Non-pigmented ciliary epithelial cell (primary cell): ENCODE data around the gene DDIT4.
A peak's percentile ranks its signal among the peaks of the same experiment; 100 is the strongest.
"Not testable (repeated sequence)": the region's sequence is repeated elsewhere in the genome, so short reads cannot be mapped to it uniquely, and the experiment has no call there.

Experiments
- DNase-seq: peaks from one replicate; pipeline ENCODE4 v3.0.0-alpha.2; 2010; ENCODE audit warnings: low read depth

DDIT4 gene

DNA sequence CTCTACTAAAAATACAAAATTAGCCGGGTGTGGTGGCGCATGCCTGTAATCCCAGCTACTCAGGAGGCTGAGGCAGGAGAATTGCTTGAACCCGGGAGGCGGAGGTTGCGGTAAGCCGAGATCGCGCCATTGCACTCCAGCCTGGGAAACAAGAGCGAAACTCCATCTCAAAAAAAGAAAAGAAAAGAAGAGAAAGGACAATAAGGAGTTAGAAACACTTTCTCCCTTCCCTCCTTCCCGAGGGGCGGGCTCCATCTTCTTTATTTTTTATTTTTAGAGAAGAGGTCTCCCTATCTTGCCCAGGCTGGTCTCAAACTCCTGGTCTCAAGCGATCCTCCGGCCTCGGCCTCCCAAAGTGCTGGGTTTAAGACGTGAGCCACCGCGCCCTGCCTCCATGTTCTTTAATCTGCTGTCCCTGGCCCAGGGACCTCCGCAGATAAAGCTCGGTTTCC is 23.1 kb downstream of the DDIT4 start:
- not testable (repeated sequence) for DNase-seq

DNA sequence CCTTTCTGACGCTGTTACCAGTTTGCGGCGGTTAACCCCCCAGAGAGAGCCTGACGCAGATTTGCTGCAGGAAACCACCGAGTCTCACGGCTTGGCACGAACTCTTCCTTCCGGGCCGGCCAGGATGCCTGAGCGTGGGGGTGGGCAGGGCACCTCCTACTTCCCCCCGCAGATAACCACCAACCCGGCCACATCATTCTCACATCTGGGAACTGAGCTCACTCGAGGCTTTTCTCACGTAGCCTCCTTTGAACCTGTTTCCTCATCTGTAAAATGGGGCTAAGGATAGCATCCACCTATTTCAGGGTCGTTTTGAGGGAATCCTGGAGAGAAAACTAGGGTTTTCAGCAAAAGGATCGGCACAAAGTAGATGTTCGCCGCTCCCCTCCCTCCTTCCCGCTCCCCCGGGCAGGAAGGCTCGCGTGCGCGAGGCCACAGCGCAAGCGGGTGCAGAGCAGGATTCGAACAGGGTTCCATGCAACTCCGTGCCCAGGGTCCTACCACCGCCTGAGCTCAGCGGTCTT is 23.6 kb downstream of the DDIT4 start:
- DNase-seq = peak; percentile 87

DNA sequence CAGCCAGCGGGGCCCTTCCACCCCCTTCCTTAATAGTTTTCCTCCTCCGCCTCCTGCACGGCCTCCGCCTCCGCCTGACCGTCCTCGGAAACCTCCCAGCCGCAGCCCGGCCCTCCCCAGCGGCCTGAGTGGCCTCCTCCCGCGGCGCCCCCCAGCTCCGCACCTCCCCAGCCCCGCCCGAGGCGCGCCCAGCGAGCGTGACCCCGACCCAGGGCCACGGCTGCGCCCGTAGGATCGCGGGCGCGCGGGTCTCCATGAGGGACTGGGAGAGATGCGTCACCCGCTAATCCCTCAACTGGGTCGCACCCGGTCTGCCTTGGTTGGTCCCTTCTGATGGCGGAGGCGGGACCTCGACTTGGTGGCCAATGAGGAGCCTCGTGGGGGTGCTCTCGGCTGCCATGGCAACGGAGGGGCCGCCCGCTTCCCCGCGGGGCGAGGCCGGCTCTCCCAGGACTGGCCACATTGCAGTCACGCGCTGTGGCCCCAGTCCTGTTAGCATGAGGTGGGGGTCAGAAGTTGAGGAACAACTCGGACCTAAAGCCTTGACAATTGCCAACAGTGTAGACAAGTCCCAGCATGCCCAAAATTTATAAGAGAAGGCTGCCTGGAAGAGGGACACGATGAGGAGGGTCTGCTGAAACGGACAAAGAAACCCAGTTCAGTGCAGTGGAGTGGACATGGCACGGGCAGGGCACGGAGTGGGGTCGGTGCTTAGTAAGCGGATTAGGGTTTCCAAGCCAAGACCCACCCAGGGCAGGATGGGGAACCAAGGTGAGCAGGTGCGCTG is 24.3 kb downstream of the DDIT4 start:
- peak; percentile 96 for DNase-seq

DNA sequence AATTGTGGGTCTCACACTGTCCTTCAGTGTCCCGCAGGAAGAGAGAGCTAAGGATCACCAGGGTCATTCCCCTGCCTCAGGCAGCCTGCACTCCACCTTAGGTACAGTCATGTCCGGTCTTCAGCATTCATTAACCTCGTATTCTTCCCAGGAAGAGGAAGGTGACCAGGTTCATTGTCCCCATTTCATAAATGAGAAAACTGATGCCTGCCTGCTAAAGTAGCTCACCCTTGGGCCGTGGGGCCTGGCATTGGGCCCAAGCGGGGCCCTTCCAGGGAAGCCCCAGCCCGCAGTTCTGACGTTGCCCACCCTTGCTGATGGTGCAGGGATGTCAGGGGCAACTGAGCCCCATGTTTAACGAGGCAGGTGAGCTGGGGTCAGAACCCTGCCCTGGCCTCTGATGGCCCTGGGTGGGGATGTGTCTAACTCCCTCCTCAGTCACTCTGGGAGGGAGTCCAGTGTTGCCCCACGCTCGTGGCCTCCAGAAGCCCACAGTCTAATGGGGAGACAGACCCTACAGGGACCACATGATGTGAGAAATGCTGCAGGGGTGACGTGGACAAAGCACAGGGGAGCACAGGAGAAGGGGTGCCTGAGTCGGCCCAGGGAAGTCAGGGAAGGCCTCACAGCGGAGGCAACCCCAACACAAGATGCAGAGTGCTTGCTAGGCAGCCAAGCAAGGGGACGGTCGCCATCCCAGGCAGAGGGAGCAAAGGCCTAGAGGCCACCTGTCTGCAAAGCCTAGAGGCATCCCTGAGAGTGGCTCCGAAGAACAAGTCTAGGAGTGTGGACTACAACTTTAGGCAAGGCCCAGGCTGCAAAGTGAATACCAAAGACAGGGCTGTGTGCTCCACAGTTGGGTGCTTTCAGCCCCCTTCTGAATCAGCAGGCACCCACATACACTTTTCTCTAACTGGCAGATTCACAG is 25.1 kb downstream of the DDIT4 start:
- DNase-seq = no peak

DNA sequence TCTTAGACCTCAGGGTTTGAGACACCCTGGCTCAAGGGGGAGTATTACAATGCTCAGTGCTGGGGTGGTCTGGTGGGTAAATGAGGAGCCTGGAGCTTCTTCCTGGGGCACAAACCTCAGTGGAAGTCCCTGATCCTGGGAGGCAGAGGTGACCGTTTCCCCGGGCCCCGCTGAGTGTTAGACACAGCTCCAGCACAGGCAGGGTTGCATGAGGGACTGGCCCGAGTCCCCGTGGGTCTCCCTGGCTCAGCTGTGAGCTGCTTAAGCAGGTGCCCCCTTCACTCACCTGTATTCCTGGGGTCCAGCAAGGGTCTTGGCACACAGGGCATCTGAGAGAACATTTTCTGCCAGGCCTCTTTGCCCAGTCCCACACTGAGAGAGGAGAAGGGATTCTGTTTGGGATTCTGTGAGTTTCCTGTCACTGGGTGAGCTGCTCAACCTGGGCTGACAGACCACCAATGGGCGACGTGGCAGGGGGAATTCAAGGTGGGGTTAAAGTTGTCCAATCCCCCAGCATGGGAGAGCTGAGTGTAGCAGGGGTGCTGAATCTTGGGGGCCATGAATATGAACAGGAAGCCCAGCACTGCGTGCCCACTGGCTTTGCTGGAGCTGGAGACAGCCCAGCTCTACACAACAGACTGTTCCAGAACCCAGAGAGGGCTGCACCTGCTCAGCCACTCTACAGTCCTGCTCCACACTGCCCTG is 29.9 kb downstream of the DDIT4 start:
- no peak for DNase-seq

DNA sequence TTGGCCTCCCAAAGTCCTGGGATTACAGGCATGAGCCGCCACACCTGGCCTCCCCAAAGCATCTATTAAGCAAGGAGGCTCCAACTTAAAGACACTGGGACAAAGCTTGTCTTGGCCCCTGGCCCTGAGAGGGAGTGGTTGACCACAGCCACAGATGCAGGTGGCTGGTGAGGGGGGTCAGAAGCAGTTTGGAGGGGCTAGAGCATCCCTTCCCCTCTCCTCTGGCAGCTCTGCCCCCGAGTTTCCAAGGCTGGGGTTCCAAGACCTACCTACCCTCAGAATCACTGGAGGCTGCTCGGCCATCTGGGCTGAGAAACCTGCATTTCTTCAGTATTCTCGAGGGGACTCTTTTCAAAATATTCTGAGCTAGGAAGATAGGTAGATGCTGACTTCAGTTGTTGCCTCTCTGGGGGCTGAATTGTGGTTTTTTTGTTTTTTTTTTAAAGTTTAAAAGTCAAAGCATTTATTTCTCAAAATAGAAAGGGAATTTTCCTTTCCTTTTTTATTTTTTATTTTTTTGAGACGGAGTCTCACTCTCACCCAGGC is 32.6 kb downstream of the DDIT4 start:
- DNase-seq = no peak

DNA sequence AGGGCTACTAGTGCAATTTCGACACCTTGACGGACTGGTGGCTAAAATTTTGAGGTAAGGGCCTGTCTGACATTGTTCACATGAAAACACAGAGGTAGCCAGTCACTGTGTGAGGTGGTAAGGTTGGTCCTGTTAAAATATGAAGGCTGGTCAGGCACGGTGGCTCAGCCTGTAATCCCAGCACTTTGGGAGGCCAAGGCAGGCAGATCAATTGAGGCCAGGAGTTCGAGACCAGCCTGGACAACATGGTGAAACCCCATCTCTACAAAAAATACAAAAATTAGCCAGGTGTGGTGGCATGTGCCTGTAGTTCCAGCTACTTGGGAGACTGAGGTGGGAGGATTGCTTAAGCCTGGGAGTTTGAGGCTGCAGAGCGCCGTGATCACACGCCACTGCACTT is 34.0 kb downstream of the DDIT4 start:
- DNase-seq = not testable (repeated sequence)

DNA sequence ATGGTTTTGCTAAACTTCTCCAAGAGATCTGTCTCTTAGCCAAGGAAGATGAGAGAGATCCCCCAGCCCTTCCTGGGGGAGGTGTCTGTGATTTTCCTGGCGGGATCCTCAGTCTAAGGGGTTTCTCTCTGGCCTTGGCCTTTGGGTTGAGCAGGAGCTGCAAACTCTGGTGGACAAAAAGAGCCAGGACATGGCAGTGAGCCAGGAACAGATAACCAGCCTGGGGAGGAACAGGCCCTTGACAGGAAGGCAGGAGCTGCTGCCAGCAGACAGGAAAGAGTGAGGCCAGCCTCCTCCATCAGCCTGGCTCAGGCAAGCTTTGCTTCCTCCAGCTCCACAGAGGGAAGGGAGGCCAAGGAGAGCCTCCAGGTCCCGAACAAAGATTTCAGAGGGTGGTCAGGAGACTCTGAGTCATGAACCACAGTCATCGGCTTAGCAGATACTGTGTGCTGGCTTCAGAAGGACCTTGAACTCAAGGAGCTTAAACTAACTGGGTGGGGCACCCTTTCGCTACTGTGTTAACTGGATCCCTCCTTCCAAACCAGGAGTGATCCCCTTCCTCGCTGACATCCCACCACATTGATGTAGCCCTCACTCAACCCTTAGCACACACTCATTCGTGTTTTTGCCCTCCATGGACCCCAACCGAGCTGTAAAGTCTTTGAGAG is 34.7 kb downstream of the DDIT4 start:
- DNase-seq = no peak

DNA sequence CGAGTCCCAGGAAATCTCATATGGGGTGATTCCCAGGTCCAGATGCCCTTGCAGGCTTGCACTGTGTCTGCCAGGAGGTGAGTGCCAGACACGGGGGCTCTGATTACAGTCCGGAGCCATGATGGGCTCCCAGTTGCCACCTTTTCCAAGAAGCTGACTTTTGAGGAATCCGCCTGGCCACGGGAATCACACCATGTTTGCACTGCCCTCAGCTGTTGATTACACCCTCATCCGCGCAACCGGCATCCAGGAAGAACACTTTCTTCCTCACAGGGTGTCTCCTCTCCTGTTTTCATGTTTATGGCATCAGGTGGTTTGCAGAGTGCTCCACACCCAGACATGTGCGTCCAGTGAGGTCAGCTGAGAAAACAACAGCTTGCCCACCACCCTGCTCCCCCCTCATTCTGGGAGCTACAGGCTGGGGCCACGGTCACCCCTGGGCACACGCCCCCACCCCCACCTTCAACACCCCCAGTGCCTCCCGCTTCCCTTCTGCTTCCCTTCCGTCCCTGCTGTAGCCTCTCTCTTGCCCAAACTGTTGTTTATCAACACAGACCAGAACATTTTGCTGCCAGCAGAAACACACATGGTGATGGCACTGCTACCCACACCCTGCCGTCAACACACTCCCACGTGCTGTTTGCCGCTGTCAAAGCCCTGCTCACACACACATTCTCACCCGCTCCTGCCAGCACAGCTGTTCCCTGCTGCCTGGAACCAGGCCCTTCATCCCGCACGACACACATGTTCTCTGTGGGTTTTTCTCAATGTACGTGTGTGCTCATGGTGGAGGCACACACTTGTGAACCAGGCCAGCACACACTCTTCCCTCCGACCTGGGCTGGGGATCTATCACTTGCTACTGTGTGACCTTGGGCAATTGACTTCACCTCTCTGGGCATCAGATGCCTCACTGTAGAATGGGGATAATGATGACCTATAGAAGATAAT is 35.8 kb downstream of the DDIT4 start:
- no peak for DNase-seq

DNA sequence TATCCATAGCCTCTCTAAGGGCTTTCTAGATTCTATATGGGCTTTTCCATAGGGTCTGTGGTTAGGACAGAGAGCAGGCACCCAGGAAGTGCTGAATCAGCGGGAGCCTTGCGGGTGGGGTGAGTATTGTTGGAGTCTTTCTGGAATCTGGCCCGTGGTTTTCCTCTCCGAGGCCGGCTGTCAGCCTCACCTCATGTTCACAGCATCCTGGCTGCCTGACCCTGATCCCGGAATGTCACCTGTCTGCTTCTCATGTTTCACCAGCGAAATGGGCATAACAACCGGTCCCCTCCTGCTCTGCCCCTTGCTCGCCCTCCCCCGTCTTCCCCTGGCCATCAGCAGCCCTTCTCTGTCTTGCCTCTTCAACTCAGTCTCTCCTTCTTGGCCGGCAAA is 36.5 kb downstream of the DDIT4 start:
- DNase-seq = no peak

DNA sequence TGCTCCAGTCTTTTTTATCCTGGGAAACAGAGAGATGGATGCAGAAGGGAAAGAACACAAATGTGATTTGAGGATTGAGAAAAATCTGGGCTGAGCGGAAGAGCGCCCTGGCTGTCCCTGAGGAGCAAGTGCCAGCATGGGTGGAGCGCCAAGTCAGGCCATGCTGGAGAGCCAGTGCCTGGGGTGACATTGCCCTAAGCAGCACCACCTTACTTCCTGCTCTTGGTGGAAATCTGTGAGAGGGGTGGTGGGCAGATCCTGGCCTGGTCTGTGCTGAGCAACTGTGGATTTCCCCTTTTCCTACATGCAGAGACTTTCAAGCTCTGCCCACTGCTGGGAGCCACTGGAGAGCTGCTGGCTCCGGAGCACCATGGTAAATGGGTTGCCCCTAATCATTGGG is 36.9 kb downstream of the DDIT4 start:
- no peak for DNase-seq

DNA sequence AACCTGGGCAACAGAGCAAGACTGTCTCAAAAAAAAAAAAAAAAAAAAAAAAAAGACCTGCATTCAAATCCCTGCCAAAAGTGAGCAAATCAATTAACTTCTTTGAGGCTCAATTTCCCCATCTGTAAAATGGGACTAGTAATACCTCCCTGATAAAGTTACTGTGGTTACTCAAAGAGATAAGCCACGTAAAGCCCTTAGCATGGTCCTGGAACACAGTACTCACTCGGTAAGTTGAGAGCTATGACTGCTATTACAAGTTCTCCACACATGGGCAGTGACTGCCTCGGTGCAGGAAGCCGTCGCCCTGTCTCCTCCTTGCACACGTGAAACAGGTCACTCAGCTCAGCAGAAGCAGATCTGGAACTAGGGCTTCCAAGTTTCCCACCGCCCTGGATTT is 37.9 kb downstream of the DDIT4 start:
- DNase-seq = no peak

DNA sequence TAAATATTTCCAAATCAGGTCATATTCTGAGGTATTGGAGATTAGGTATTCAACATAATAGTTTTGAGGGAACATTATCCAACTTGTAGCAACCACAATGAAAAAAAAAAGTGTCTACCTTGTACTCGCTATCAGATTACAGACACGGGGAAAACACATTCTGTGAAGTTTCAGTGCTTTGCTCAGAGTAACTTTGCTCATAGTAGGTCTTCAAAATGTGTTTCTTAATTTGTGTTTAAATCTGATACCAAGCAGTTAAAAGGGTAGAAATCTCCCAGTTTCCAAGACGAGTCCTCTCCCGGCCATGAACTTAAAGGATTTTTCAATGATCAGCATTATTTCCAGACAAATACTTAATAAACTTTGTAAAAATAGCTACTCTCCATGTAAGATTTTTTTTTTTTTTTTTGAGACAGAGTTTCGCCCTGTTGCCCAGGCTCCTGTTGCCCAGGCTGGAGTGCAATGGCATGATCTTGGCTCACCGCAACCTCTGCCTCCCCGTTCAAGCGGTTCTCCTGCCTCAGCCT is 39.2 kb downstream of the DDIT4 start:
- DNase-seq = no peak

DNA sequence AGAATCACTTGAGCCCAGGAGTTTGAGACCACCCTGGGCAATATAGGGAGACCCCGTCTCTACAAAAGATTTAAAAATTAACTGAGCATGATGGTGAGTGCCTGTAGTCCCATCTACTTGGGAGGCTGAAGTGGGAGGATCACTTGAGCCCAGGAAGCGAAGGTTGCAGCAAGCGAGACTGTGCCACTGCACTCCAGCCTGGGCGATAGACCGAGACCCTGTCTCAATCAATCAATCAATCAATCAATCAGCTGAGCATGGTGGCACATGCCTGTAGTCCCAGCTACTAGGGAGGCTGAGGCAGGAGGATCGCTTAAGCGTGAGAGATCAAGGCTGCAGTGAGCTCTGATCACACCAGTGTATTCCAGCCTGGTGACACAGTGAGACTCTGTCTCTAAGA is 40.5 kb downstream of the DDIT4 start:
- DNase-seq = no peak

DNA sequence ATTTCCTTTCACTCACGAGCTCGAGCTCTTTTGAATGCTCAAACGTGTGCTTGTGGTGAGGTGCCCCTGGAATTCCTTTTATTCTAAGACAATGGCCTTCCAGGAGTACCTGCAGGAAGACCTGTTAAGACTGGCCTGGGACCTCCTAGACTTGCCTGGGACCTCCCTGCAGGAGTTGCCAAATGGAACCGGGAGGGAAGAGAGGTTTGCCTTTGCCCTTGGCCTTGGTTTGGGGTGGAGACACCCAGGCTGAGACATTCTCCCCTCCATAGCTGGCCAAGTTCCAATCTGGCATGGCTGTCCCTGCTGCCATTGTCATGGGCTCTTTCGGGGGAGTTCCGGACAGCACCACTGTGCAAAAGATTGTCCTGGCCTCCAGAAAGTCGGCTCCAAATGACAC is 41.3 kb downstream of the DDIT4 start:
- no peak for DNase-seq

DNA sequence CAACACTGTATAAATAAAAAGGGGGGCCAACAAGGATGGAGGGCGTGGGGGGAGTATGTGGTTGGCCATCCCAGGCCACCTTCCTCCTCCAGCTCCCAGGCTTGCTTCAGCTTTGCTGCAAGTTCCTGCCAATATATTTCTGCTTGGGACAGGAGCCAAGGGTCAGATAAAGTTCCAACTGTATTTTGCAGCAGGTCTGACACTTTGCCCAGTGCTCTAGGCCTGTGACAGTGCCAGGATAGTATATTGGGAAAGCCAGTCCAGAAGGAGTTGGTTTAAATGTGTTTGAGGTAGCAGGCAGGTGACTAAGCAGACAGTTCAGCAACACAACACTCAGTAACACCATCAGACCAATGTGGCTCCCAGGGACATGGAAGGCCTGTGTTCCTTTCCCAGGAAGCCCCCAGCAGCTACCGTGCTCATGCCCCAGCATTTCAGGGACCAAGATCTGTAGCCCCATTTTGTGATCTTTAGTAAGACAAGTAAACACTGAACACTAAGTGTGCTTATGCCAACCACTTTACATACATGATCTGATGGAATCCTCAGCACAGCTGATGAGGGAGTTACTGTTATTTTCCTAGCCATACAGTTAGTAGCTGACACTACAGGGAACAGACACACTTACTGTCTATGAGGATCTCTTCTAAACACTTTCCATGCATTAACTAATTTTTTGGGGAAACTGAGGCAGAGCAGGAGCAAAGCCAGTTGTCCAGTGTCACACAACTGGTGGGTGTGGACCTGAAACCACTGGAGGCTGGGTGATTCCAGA is 42.1 kb downstream of the DDIT4 start:
- DNase-seq = no peak

DNA sequence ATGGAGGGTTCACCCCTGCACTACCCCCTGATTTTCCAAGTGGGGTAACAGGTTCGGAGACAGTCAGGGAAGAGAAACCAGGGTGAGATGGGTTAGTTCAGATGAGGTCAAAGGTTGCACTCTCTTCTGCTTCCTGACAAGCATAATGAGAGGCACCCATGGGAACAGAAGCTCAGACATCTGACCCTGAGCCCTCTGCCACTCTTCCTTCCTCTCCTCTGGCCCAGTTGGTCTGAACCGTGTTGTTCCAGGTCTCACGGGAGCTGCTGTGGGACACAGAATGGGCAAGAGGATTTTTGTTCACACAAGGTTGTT is 42.6 kb downstream of the DDIT4 start:
- DNase-seq = no peak

DNA sequence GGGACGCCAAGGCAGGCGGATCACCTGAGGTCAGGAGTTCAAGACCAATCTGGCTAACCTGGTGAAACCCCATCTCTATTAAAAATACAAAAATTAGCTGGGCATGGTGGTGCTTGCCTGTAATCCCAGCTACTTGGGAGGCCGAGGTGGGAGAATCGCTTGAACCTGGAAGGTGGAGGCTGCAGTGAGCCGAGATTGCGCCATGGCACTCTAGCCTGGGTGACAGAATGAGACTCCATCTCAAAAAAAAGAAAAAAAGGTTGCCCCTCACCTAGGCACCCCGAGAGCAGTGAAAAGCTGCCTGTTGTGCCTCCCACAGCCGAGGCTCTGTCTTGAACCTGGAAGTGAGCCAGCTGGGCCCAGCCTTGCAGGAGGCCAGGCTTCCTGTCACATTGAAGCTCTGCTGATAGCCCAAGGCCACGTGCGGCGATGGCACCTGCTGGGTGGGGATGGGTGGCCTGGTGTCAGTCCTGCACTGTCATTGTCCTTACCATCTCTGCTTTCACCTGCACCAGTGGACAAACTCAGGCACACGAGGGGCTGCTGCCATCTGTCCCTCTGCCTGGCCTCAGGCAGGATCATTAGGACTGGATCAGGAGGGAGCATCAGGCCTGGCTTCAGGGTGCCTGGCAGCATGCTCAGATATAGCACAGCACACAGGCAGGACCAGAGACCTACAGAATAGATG is 43.2 kb downstream of the DDIT4 start:
- no peak for DNase-seq
